ENCODE measurements around the gene SYNCRIP.

SYNCRIP gene

GRCh38 chr6:85680388-85680787 lies 37.7 kb upstream of the SYNCRIP start:
- no peak for TF ChIP-seq ZFX (IDR thresholded peaks at IDR 0.05)
- no peak for TF ChIP-seq CTCF (conservative IDR thresholded peaks at IDR 0.05)
- H3K27ac ChIP-seq, result peak overlapping the region; percentile 65

- TF ChIP-seq CTCF (conservative IDR thresholded peaks at IDR 0.05), result no peak
- TF ChIP-seq ZFX (IDR thresholded peaks at IDR 0.05), result no peak
- peak overlapping the region; percentile 95 for H3K27ac ChIP-seq
Observed at GRCh38 chr6:85679445-85680123, 36.9 kb upstream of the SYNCRIP start.

GRCh38 chr6:85678602-85679444 lies 36.1 kb upstream of the SYNCRIP start:
- peak overlapping the region; percentile 95 for H3K27ac ChIP-seq
- TF ChIP-seq ZFX (IDR thresholded peaks at IDR 0.05) (peak; percentile 66), CTCF (conservative IDR thresholded peaks at IDR 0.05) (no peak)

- TF ChIP-seq CTCF (conservative IDR thresholded peaks at IDR 0.05) (no peak), ZFX (IDR thresholded peaks at IDR 0.05) (peak; percentile 34)
- H3K27ac ChIP-seq, result peak overlapping the region; percentile 95
Observed at GRCh38 chr6:85678026-85678601, 35.4 kb upstream of the SYNCRIP start.

GRCh38 chr6:85677234-85677956 lies 34.7 kb upstream of the SYNCRIP start:
- H3K27ac ChIP-seq, result peak overlapping the region; percentile 95; the same call in 1 of the 2 replicates
- TF ChIP-seq CTCF (conservative IDR thresholded peaks at IDR 0.05) (peak; percentile 16), ZFX (IDR thresholded peaks at IDR 0.05) (no peak)

GRCh38 chr6:85676086-85676729 lies 33.5 kb upstream of the SYNCRIP start:
- TF ChIP-seq ZFX (IDR thresholded peaks at IDR 0.05) (no peak), CTCF (conservative IDR thresholded peaks at IDR 0.05) (no peak)

More at GRCh38 chr6:85676086-85676729, 33.5 kb upstream of the SYNCRIP start:
- H3K27ac ChIP-seq, result no peak overlapping the region

Measured in C4-2B (cell line).